ENCODE measurements around the gene RPS16. TPM values are rescaled to one million over a fixed set of nuclear protein-coding genes. Genes with fewer than 3 reads are reported as not detected.
A peak's percentile ranks its signal among the peaks of the same experiment; 100 is the strongest.

RPS16 gene
- total RNA-seq, 1 donor from 2014 or later, result 2,362 TPM

GRCh38 chr19:39409208-39410016 lies 26.3 kb downstream of the RPS16 start:
- TF ChIP-seq CTCF (conservative IDR thresholded peaks at IDR 0.05; ENCODE audit: low read depth, low read length), result no peak
- DNase-seq (ENCODE audit: low read depth), result no peak
- H3K4me3 ChIP-seq (ENCODE audit: low read depth, low read length), result peak overlapping the region; percentile 80

DNA sequence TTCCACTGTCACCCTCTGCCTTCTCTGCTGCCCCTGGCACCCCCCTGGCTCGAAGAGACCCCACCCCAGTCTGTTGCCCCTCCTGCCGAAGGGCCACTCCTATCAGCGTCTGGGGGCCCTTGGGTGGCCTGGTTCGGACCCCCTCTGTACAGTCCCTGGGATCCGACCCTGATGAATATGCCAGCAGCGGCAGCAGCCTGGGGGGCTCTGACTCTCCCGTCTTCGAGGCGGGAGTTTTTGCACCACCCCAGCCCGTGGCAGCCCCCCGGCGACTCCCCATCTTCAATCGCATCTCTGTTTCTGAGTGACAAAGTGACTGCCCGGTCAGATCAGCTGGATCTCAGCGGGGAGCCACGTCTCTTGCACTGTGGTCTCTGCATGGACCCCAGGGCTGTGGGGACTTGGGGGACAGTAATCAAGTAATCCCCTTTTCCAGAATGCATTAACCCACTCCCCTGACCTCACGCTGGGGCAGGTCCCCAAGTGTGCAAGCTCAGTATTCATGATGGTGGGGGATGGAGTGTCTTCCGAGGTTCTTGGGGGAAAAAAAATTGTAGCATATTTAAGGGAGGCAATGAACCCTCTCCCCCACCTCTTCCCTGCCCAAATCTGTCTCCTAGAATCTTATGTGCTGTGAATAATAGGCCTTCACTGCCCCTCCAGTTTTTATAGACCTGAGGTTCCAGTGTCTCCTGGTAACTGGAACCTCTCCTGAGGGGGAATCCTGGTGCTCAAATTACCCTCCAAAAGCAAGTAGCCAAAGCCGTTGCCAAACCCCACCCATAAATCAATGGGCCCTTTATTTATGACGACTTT lies 27.1 kb downstream of the RPS16 start:
- no peak for DNase-seq (ENCODE audit: low read depth)
- no peak for TF ChIP-seq CTCF (conservative IDR thresholded peaks at IDR 0.05; ENCODE audit: low read depth, low read length)
- H3K4me3 ChIP-seq (ENCODE audit: low read depth, low read length), result peak overlapping the region; percentile 80

DNA sequence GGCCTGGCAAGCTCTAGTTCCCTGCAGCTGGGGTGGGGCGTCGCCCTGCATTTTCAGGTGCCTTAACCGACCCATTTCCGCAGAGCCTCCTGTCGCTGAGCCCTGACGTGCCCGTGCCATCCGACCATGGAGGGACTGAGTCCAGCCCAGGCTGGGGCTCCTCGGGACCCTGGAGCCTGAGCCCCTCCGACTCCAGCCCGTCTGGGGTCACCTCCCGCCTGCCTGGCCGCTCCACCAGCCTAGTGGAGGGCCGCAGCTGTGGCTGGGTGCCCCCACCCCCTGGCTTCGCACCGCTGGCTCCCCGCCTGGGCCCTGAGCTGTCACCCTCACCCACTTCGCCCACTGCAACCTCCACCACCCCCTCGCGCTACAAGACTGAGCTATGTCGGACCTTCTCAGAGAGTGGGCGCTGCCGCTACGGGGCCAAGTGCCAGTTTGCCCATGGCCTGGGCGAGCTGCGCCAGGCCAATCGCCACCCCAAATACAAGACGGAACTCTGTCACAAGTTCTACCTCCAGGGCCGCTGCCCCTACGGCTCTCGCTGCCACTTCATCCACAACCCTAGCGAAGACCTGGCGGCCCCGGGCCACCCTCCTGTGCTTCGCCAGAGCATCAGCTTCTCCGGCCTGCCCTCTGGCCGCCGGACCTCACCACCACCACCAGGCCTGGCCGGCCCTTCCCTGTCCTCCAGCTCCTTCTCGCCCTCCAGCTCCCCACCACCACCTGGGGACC lies 27.9 kb downstream of the RPS16 start:
- no peak for TF ChIP-seq CTCF (conservative IDR thresholded peaks at IDR 0.05; ENCODE audit: low read depth, low read length)
- DNase-seq (ENCODE audit: low read depth), result no peak
- H3K4me3 ChIP-seq (ENCODE audit: low read depth, low read length), result peak overlapping the region; percentile 80

DNA sequence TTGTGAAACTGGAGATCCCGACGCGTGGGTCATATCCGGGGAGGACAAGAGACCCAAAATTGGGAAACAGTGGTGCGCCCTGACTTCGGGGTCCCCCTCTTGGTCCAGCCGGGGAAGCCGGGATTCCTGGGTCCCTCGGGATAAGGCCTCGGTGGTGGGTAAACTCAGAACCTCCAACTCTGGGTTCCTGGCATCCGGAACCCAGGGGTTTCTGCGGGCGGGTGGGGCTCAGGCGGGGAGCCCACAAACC lies 28.4 kb downstream of the RPS16 start:
- no peak for DNase-seq (ENCODE audit: low read depth)
- peak overlapping the region; percentile 80 for H3K4me3 ChIP-seq (ENCODE audit: low read depth, low read length)
- TF ChIP-seq CTCF (conservative IDR thresholded peaks at IDR 0.05; ENCODE audit: low read depth, low read length), result no peak

GRCh38 chr19:39406656-39407409 lies 28.9 kb downstream of the RPS16 start, which contains the start of gene ZFP36:
TSS of gene ZFP36 (plus strand) at chr19:39406847. CDS start at chr19:39406905, 58 bp downstream.
- no peak for DNase-seq (ENCODE audit: low read depth)
- TF ChIP-seq CTCF (conservative IDR thresholded peaks at IDR 0.05; ENCODE audit: low read depth, low read length), result no peak
- peak within 1 kb of the TSS; percentile 80 for H3K4me3 ChIP-seq (ENCODE audit: low read depth, low read length)

GRCh38 chr19:39405958-39406655 lies 29.6 kb downstream of the RPS16 start:
- no peak for DNase-seq (ENCODE audit: low read depth)
- H3K4me3 ChIP-seq (ENCODE audit: low read depth, low read length), result peak overlapping the region; percentile 80
- no peak for TF ChIP-seq CTCF (conservative IDR thresholded peaks at IDR 0.05; ENCODE audit: low read depth, low read length)

Data from epithelial cell of proximal tubule (primary cell).